Mesenchymal stem cell (in vitro differentiated cells and primary cell): ENCODE data around the gene ID1.

Source experiments
- DNase-seq: peaks from one replicate; pipeline ENCODE4 v3.0.0-alpha.2; 2013
- H2AFZ ChIP-seq: one replicate; pipeline ENCODE4 v1.6.1; 2013; ENCODE audit warnings: low read depth, mild to moderate bottlenecking, control low read depth, inconsistent platforms, low read length, moderate library complexity
- H2AK5ac ChIP-seq: 2 replicates; pipeline ENCODE4 v1.6.1; 2013; ENCODE audit warnings: low read length, moderate library complexity, mild to moderate bottlenecking, inconsistent platforms; ENCODE audit not compliant: severe bottlenecking
- H2BK120ac ChIP-seq: one replicate; pipeline ENCODE4 v1.6.1; 2013; ENCODE audit warnings: low read depth, mild to moderate bottlenecking, inconsistent platforms, low read length, moderate library complexity
- H2BK12ac ChIP-seq, 2 experiments: one replicate each; pipeline ENCODE4 v1.6.1; 2013; ENCODE audit warnings: inconsistent platforms in 2 of 2, low read length in 2 of 2, mild to moderate bottlenecking in 2 of 2, moderate library complexity in 2 of 2, control low read depth in 1 of 2
- H2BK15ac ChIP-seq: one replicate; pipeline ENCODE4 v1.6.1; 2013; ENCODE audit warnings: mild to moderate bottlenecking, low read depth, inconsistent platforms; ENCODE audit not compliant: poor library complexity, severe bottlenecking
- H2BK5ac ChIP-seq: 2 replicates; pipeline ENCODE4 v1.6.1; 2013; ENCODE audit warnings: low read depth, mild to moderate bottlenecking, low read length, control low read depth, inconsistent platforms; ENCODE audit not compliant: poor library complexity, severe bottlenecking
- H3K14ac ChIP-seq, 2 experiments: one replicate each; pipeline ENCODE4 v1.6.1; 2013; ENCODE audit warnings: inconsistent platforms in 2 of 2, low read length in 2 of 2, control low read depth in 1 of 2, mild to moderate bottlenecking in 1 of 2, moderate library complexity in 1 of 2
- H3K18ac ChIP-seq, 2 experiments: one replicate each; pipeline ENCODE4 v1.6.1; 2013; ENCODE audit warnings: inconsistent platforms in 2 of 2, low read length in 2 of 2, control low read depth in 1 of 2, low read depth in 1 of 2, mild to moderate bottlenecking in 1 of 2
- H3K23ac ChIP-seq, 2 experiments: one replicate each; pipeline ENCODE4 v1.6.1; 2013; ENCODE audit warnings: inconsistent platforms in 2 of 2, low read length in 2 of 2, mild to moderate bottlenecking in 2 of 2, moderate library complexity in 2 of 2, control low read depth in 1 of 2
- H3K27ac ChIP-seq: 2 replicates; pipeline ENCODE4 v1.5.1; 2013; ENCODE audit warnings: mild to moderate bottlenecking, moderate library complexity, low read length, control low read depth, inconsistent platforms; ENCODE audit not compliant: poor library complexity, severe bottlenecking
- H3K27me3 ChIP-seq, 2 experiments: 2 replicates each; pipeline versions ENCODE4 v1.6.1 to v1.7.0; 2013; ENCODE audit warnings: low read length in 2 of 2, mild to moderate bottlenecking in 2 of 2, moderate library complexity in 2 of 2, control low read depth in 1 of 2, inconsistent platforms in 1 of 2; ENCODE audit not compliant: control insufficient read depth in 1 of 2, insufficient read depth in 1 of 2
- H3K36me3 ChIP-seq, 2 experiments: 2 replicates each; pipeline versions ENCODE4 v1.6.1 to v1.7.0; 2013; ENCODE audit warnings: low read length in 2 of 2, control low read depth in 1 of 2, inconsistent platforms in 1 of 2, low read depth in 1 of 2, mild to moderate bottlenecking in 1 of 2; ENCODE audit not compliant: insufficient read depth in 2 of 2, control insufficient read depth in 1 of 2
- H3K4ac ChIP-seq, 2 experiments: one replicate each; pipeline ENCODE4 v1.6.1; 2013; ENCODE audit warnings: inconsistent platforms in 2 of 2, low read length in 2 of 2, mild to moderate bottlenecking in 2 of 2, moderate library complexity in 2 of 2, control low read depth in 1 of 2, low read depth in 1 of 2
- H3K4me1 ChIP-seq: 2 replicates; pipeline ENCODE4 v1.6.1; 2013; ENCODE audit warnings: low read depth, low read length, control low read depth; ENCODE audit not compliant: control insufficient read depth, insufficient read depth
- H3K4me2 ChIP-seq: 2 replicates; pipeline ENCODE4 v1.6.1; 2013; ENCODE audit warnings: low read length, mild to moderate bottlenecking, inconsistent platforms; ENCODE audit not compliant: poor library complexity, severe bottlenecking
- H3K4me3 ChIP-seq, 2 experiments: 2 replicates each; pipeline versions ENCODE4 v1.5.1 to v1.7.0; 2013; ENCODE audit warnings: low read length in 2 of 2, mild to moderate bottlenecking in 2 of 2, control low read depth in 1 of 2, low read depth in 1 of 2; ENCODE audit not compliant: insufficient read depth in 1 of 2
- H3K79me1 ChIP-seq: replicated peaks from 2 replicates; pipeline ENCODE4 v1.6.1; 2013; ENCODE audit warnings: mild to moderate bottlenecking, control low read depth, low read length, inconsistent platforms; ENCODE audit not compliant: poor library complexity, severe bottlenecking
- H3K9ac ChIP-seq: 2 replicates; pipeline ENCODE4 v1.7.0; 2013; ENCODE audit warnings: mild to moderate bottlenecking, low read length, moderate library complexity
- H3K9me3 ChIP-seq: 2 replicates; pipeline ENCODE4 v1.7.0; 2013; ENCODE audit warnings: mild to moderate bottlenecking, low read length; ENCODE audit not compliant: control insufficient read depth
- H4K8ac ChIP-seq: one replicate; pipeline ENCODE4 v1.6.1; 2013; ENCODE audit warnings: inconsistent platforms, mild to moderate bottlenecking, low read length, moderate library complexity
- H4K91ac ChIP-seq: one replicate; pipeline ENCODE4 v1.6.1; 2013; ENCODE audit warnings: mild to moderate bottlenecking, low read length, inconsistent platforms
- WGBS: methylation state at CpG from one replicate; pipeline ENCODE4 v1.1.7; 2013; ENCODE audit warnings: mixed read lengths; 5-methylcytosine and 5-hydroxymethylcytosine counted together

The ID1 gene

DNA sequence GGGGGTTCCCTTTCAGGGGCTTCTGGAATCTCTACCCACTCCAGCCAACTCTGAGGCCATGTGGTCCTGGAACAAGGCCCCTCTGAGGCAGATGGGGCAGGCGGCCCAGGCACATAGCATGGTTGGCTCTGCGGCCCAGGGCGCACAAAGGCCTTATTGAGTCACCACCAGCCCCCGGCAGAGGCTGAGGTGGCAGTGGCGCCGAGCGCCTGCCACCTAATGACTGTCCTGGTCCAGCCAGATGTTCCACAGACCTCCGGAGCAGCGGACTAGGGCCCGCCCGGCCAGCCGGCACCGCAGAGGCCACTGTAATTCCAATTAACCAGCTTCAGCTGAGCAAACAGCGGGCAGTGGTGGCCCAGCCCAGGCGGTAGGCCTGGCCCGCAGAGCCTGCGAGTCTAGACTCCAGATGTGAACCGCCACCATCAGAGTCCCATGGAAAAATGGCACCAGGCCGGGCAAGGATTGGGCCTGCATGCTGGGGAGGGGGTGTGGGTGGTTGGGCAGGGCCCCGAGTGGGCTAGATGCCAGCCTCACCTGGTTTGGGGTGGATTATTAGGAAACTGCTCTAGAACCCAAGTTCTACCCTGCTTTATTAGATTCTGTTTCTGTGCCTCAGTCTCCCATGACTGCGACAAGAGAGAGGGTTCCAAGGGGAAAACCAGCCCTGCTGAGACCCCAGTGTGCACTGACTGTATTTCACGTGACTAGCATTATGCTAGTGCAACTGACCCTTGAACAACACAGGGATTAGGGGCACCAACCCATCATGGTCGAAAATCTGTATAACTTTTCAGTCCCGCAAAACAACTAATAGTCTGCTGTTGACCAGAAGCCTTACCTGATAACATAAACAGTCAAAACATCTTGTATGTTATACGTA lies 34.1 kb upstream of the ID1 start:
- Histone ChIP-seq H2BK5ac (no peak overlapping the region), H3K9me3 (no peaks in the 10 kb centered on the region), H2BK12ac (peak overlapping the region; percentile 41 to 86), H3K4me1 (peaks cover 51% of the 10 kb centered on the region), H3K18ac (peak overlapping the region; percentile 47 to 79), H3K27me3 (no peaks in the 10 kb centered on the region), H3K4ac (peak overlapping the region; percentile 52 to 58), H3K23ac (no peak overlapping the region), H3K9ac (peak overlapping the region; percentile 60), H2AK5ac (peak overlapping the region; percentile 24), H2BK120ac (peak overlapping the region; percentile 37), H2AFZ (no peak overlapping the region), H3K36me3 (peaks cover 45 to 48% of the 10 kb centered on the region in 2 experiments), H3K27ac (no peak overlapping the region), H3K4me3 (no peak overlapping the region), H2BK15ac (peak overlapping the region; percentile 85), H3K4me2 (no peak overlapping the region), H4K8ac (peak overlapping the region; percentile 57), H4K91ac (peak overlapping the region; percentile 81), H3K79me1 (peaks cover 4% of the 10 kb centered on the region), H3K14ac (peak overlapping the region in 1 of 2 experiments; percentile 23)
- 93% methylated on average over 25 of the region's 25 CpGs for WGBS
- DNase-seq, result no peak

DNA sequence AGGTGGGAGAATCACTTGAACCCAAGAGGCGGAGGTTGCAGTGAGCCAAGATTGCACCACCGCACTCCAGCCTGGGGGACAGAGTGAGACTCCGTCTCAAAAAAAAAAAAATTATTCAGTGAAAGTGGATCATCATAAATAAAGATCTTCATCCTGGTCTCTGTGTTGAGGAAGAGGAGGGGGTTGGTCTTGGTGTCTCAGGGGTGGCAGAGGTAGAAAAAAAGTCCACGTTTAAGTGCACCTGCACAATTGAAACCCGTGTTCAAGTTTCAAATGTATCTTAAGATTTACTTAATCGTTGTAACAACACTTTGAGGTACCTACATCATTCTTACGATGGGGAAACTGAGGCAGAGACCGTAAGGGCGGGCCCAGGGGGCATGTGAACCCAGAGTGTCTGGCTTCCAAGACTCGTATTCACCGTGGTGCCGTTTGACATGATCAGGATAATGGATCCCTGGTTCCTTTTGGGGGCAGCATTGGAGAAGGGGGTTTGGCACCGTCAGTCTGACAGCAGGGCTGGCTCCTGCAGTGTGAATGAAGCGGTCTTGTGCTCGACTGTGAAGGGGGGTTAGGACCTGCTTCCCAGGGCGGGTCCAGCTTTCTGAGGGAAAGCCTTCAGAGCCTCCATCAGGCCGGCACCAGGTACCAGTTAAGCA lies 32.9 kb upstream of the ID1 start:
- Histone ChIP-seq H3K23ac (peak overlapping the region in 1 of 2 experiments; percentile 43), H3K36me3 (peaks cover 33 to 37% of the 10 kb centered on the region in 2 experiments), H4K8ac (peak overlapping the region; percentile 96), H3K4me2 (peak overlapping the region; percentile 38), H3K4me3 (peak overlapping the region in 1 of 2 experiments; percentile 52), H2BK120ac (peak overlapping the region; percentile 98), H3K4me1 (peaks cover 40% of the 10 kb centered on the region), H2BK15ac (peak overlapping the region; percentile 81), H2BK5ac (peak overlapping the region; percentile 74), H4K91ac (peak overlapping the region; percentile 99), H2AFZ (no peak overlapping the region), H3K18ac (peak overlapping the region; percentile 96 to 99), H2BK12ac (peak overlapping the region; percentile 90 to 96), H3K27ac (peak overlapping the region; percentile 86), H3K14ac (no peak overlapping the region), H3K9me3 (no peaks in the 10 kb centered on the region), H3K27me3 (no peaks in the 10 kb centered on the region), H3K4ac (peak overlapping the region; percentile 90 to 99), H3K9ac (peak overlapping the region; percentile 93), H2AK5ac (peak overlapping the region; percentile 50), H3K79me1 (no peaks in the 10 kb centered on the region)
- no peak for DNase-seq
- 44% methylated on average over 17 of the region's 17 CpGs for WGBS

GRCh38 chr20:31572701-31573554 lies 32.2 kb upstream of the ID1 start:
- peak overlapping the region; percentile 73 for H2AFZ ChIP-seq
- H3K36me3 ChIP-seq, result peaks cover 29 to 31% of the 10 kb centered on the region in 2 experiments
- H2BK15ac ChIP-seq, result peak overlapping the region; percentile 81
- H3K14ac ChIP-seq, result peak overlapping the region in 1 of 2 experiments; percentile 80
- peak overlapping the region; percentile 98 for H2BK120ac ChIP-seq
- peak overlapping the region; percentile 86 for H3K27ac ChIP-seq
- H3K23ac ChIP-seq, result peak overlapping the region in 1 of 2 experiments; percentile 43
- WGBS, result 2% methylated on average over 56 of the region's 63 CpGs
- peak overlapping the region; percentile 33 to 89 for H3K4me3 ChIP-seq
- peaks cover 38% of the 10 kb centered on the region for H3K4me1 ChIP-seq
- peak overlapping the region; percentile 39 for H3K4me2 ChIP-seq
- peak overlapping the region; percentile 93 for H3K9ac ChIP-seq
- H4K91ac ChIP-seq, result peak overlapping the region; percentile 99
- H2BK5ac ChIP-seq, result peak overlapping the region; percentile 74
- H3K79me1 ChIP-seq, result no peaks in the 10 kb centered on the region
- peak; percentile 100 for DNase-seq
- H4K8ac ChIP-seq, result peak overlapping the region; percentile 97
- H2AK5ac ChIP-seq, result peak overlapping the region; percentile 50
- no peaks in the 10 kb centered on the region for H3K27me3 ChIP-seq
- peak overlapping the region; percentile 99 for H3K18ac ChIP-seq
- H2BK12ac ChIP-seq, result peak overlapping the region; percentile 96 to 97
- H3K4ac ChIP-seq, result peak overlapping the region; percentile 94 to 99
- H3K9me3 ChIP-seq, result no peaks in the 10 kb centered on the region
